GM23338 (cell line): ENCODE results near the gene RANGAP1. TPM values are rescaled to one million over a fixed set of nuclear protein-coding genes. Genes with fewer than 3 reads are reported as not detected.

ENCODE experiments used
- ATAC-seq: fragments of 200-7000 bp; cut with Tn5 transposase; 3 replicates; pipeline ENCODE4 v1.9.1; 2020
- DNase-seq: peaks from one replicate; pipeline ENCODE4 v3.0.0-alpha.2; 2015; ENCODE audit warnings: low spot score
- H2AFZ ChIP-seq: fragments of 200-600 bp; sonication (generic); 2 replicates; pipeline ENCODE4 v1.8.0; 2016; ENCODE audit warnings: antibody characterized with exemption, mild to moderate bottlenecking, moderate library complexity
- H3F3A ChIP-seq: fragments of 200-600 bp; sonication (generic); replicated peaks from 2 replicates; pipeline ENCODE4 v1.8.0; 2017; ENCODE audit warnings: antibody characterized with exemption, mixed run types, low read depth
- H3K27ac ChIP-seq: fragments of 200-600 bp; sonication (generic); 2 replicates; pipeline ENCODE4 v1.6.1; 2016; ENCODE audit warnings: low read depth
- H3K27me3 ChIP-seq: fragments of 200-600 bp; sonication (generic); 2 replicates; pipeline ENCODE4 v1.8.0; 2016; ENCODE audit warnings: mild to moderate bottlenecking, mixed run types, moderate library complexity; ENCODE audit not compliant: insufficient read depth
- H3K36me3 ChIP-seq: fragments of 200-600 bp; sonication (generic); 2 replicates; pipeline ENCODE4 v1.8.0; 2016; ENCODE audit warnings: mild to moderate bottlenecking; ENCODE audit not compliant: insufficient read depth
- H3K4me1 ChIP-seq: fragments of 200-600 bp; sonication (generic); 2 replicates; pipeline ENCODE4 v1.8.0; 2016; ENCODE audit warnings: mild to moderate bottlenecking, moderate library complexity; ENCODE audit not compliant: insufficient read depth
- H3K4me2 ChIP-seq: fragments of 200-600 bp; sonication (generic); 2 replicates; pipeline ENCODE4 v1.7.1; 2017; ENCODE audit warnings: mixed run types
- H3K4me3 ChIP-seq: fragments of 200-600 bp; sonication (generic); 2 replicates; pipeline ENCODE4 v1.6.1; 2016; ENCODE audit warnings: mixed run types
- H3K79me2 ChIP-seq: fragments of 200-600 bp; sonication (generic); replicated peaks from 2 replicates; pipeline ENCODE4 v1.8.0; 2017; ENCODE audit warnings: mild to moderate bottlenecking; ENCODE audit not compliant: insufficient read depth
- H3K9me2 ChIP-seq: fragments of 200-600 bp; sonication (generic); 2 replicates; pipeline ENCODE4 v1.8.0; 2017; ENCODE audit not compliant: insufficient read depth
- H4K20me1 ChIP-seq: fragments of 200-600 bp; sonication (generic); replicated peaks from 2 replicates; pipeline ENCODE4 v1.8.0; 2017; ENCODE audit warnings: mild to moderate bottlenecking; ENCODE audit not compliant: insufficient read depth
- H3K27ac Mint-ChIP-seq: 2 replicates; pipeline ENCODE4 v1.8.0; 2020; ENCODE audit warnings: inconsistent platforms, mild to moderate bottlenecking, moderate library complexity, mixed read lengths
- H3K27me3 Mint-ChIP-seq: 3 replicates; pipeline ENCODE4 v1.8.0; 2022; ENCODE audit warnings: low read depth, mild to moderate bottlenecking, moderate library complexity, mixed read lengths, inconsistent platforms; ENCODE audit not compliant: insufficient read depth, poor library complexity
- H3K36me3 Mint-ChIP-seq: 3 replicates; pipeline ENCODE4 v1.8.0; 2021; ENCODE audit warnings: low read depth, mild to moderate bottlenecking, inconsistent platforms, moderate library complexity, mixed read lengths
- H3K4me1 Mint-ChIP-seq: 3 replicates; pipeline ENCODE4 v1.8.0; 2020; ENCODE audit warnings: mild to moderate bottlenecking, inconsistent platforms, mixed read lengths
- H3K4me3 Mint-ChIP-seq: 3 replicates; pipeline ENCODE4 v1.8.0; 2021; ENCODE audit warnings: moderate library complexity, mild to moderate bottlenecking, inconsistent platforms, mixed read lengths
- H3K9me3 Mint-ChIP-seq: 3 replicates; pipeline ENCODE4 v1.8.0; 2020; ENCODE audit warnings: moderate library complexity, mild to moderate bottlenecking, inconsistent platforms, mixed read lengths
- CREB1 ChIP-seq: fragments of 250-450 bp; sonication (Bioruptor Pico); IDR thresholded peaks from 2 replicates; pipeline ENCODE4 v1.5.0; 2020; ENCODE audit warnings: low read depth, mild to moderate bottlenecking, moderate library complexity
- EZH2 ChIP-seq: fragments of 200-600 bp; sonication (generic); IDR thresholded peaks from one replicate; pipeline ENCODE4 v1.8.0; 2017; ENCODE audit warnings: antibody characterized with exemption, mild to moderate bottlenecking, low read depth; ENCODE audit not compliant: unreplicated experiment
- EZH2phosphoT487 ChIP-seq: fragments of 200-600 bp; sonication (generic); IDR thresholded peaks from one replicate; pipeline ENCODE4 v1.8.1; 2018; ENCODE audit warnings: antibody characterized with exemption; ENCODE audit not compliant: unreplicated experiment
- JUNB ChIP-seq: IDR thresholded peaks from one replicate; pipeline ENCODE4 v1.6.1; 2016; ENCODE audit warnings: antibody characterized with exemption; ENCODE audit not compliant: unreplicated experiment
- STAT1 ChIP-seq: IDR thresholded peaks from one replicate; pipeline ENCODE4 v1.6.1; 2016; ENCODE audit warnings: antibody characterized with exemption; ENCODE audit not compliant: unreplicated experiment
- ZNF114 ChIP-seq: fragments of 250-450 bp; sonication (Bioruptor Pico); IDR thresholded peaks from 2 replicates; pipeline ENCODE4 v1.5.0; 2020; ENCODE audit warnings: mild to moderate bottlenecking, moderate library complexity
- ZNF331 ChIP-seq: fragments of 250-450 bp; sonication (Bioruptor Pico); IDR thresholded peaks from 2 replicates; pipeline ENCODE4 v1.5.0; 2020; ENCODE audit warnings: low read depth, mild to moderate bottlenecking, moderate library complexity
- polyA plus RNA-seq: library from polyadenylated mRNA; unstranded; fragments of >200 nt; fragmentation: Nextera tagmentation; extraction: Ambion mirVana; gene quantifications from 2 replicates; pipeline ENCODE4 v1.2.1, GENCODE V29; 2016
- total RNA-seq: library from RNA; depleted of rRNA; stranded (reverse); fragments of >200 nt; shearing (Covaris generic); gene quantifications from 2 replicates; pipeline ENCODE4 v1.2.3, GENCODE V29; 2014
- TF ChIP-seq, protein P1 (sequence below): fragments of 250-450 bp; sonication (Bioruptor Pico); IDR thresholded peaks from 2 replicates; pipeline ENCODE4 v1.5.0; 2020; ENCODE audit warnings: mild to moderate bottlenecking, moderate library complexity
- TF ChIP-seq, protein P2 (sequence below): IDR thresholded peaks from one replicate; pipeline ENCODE4 v1.6.1; 2018; ENCODE audit warnings: antibody characterized with exemption; ENCODE audit not compliant: unreplicated experiment
- TF ChIP-seq, protein P3 (sequence below): IDR thresholded peaks from 2 replicates; pipeline ENCODE4 v1.6.1; 2016; ENCODE audit warnings: antibody characterized with exemption

The RANGAP1 gene
- total and polyA plus RNA-seq, 2 experiments from 2014 or later = 54.7 to 141 TPM

DNA sequence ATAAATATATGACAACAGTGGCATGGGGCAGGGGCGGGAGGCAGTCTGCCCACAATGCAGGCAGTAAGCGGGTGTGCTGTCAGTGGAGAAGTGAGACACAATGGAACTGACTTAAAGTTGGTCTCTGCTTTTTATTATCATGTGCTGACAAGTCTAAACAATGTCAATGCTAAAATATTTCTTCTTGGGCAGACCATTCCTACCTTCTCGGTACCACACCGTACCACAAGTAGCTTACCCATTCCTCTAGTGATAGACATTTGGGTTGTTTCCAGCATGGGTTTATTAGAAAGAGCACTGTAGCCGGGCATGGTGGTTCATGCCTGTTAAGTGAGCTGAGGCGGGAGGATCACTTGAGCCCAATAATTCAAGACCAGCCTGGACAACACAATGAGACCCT, 42.6 kb downstream of the RANGAP1 start (continued):
- TF ChIP-seq, protein P1, sequence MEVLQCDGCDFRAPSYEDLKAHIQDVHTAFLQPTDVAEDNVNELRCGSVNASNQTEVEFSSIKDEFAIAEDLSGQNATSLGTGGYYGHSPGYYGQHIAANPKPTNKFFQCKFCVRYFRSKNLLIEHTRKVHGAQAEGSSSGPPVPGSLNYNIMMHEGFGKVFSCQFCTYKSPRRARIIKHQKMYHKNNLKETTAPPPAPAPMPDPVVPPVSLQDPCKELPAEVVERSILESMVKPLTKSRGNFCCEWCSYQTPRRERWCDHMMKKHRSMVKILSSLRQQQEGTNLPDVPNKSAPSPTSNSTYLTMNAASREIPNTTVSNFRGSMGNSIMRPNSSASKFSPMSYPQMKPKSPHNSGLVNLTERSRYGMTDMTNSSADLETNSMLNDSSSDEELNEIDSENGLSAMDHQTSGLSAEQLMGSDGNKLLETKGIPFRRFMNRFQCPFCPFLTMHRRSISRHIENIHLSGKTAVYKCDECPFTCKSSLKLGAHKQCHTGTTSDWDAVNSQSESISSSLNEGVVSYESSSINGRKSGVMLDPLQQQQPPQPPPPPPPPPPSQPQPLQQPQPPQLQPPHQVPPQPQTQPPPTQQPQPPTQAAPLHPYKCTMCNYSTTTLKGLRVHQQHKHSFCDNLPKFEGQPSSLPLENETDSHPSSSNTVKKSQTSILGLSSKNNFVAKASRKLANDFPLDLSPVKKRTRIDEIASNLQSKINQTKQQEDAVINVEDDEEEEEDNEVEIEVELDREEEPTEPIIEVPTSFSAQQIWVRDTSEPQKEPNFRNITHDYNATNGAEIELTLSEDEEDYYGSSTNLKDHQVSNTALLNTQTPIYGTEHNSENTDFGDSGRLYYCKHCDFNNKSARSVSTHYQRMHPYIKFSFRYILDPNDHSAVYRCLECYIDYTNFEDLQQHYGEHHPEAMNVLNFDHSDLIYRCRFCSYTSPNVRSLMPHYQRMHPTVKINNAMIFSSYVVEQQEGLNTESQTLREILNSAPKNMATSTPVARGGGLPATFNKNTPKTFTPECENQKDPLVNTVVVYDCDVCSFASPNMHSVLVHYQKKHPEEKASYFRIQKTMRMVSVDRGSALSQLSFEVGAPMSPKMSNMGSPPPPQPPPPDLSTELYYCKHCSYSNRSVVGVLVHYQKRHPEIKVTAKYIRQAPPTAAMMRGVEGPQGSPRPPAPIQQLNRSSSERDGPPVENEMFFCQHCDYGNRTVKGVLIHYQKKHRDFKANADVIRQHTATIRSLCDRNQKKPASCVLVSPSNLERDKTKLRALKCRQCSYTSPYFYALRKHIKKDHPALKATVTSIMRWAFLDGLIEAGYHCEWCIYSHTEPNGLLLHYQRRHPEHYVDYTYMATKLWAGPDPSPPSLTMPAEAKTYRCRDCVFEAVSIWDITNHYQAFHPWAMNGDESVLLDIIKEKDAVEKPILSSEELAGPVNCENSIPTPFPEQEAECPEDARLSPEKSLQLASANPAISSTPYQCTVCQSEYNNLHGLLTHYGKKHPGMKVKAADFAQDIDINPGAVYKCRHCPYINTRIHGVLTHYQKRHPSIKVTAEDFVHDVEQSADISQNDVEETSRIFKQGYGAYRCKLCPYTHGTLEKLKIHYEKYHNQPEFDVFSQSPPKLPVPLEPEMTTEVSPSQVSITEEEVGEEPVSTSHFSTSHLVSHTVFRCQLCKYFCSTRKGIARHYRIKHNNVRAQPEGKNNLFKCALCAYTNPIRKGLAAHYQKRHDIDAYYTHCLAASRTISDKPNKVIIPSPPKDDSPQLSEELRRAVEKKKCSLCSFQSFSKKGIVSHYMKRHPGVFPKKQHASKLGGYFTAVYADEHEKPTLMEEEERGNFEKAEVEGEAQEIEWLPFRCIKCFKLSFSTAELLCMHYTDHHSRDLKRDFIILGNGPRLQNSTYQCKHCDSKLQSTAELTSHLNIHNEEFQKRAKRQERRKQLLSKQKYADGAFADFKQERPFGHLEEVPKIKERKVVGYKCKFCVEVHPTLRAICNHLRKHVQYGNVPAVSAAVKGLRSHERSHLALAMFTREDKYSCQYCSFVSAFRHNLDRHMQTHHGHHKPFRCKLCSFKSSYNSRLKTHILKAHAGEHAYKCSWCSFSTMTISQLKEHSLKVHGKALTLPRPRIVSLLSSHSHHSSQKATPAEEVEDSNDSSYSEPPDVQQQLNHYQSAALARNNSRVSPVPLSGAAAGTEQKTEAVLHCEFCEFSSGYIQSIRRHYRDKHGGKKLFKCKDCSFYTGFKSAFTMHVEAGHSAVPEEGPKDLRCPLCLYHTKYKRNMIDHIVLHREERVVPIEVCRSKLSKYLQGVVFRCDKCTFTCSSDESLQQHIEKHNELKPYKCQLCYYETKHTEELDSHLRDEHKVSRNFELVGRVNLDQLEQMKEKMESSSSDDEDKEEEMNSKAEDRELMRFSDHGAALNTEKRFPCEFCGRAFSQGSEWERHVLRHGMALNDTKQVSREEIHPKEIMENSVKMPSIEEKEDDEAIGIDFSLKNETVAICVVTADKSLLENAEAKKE (CRISPR knock-in tag) = no peak
- TF ChIP-seq EZH2phosphoT487 (no peak), ZNF114 (no peak)

DNA sequence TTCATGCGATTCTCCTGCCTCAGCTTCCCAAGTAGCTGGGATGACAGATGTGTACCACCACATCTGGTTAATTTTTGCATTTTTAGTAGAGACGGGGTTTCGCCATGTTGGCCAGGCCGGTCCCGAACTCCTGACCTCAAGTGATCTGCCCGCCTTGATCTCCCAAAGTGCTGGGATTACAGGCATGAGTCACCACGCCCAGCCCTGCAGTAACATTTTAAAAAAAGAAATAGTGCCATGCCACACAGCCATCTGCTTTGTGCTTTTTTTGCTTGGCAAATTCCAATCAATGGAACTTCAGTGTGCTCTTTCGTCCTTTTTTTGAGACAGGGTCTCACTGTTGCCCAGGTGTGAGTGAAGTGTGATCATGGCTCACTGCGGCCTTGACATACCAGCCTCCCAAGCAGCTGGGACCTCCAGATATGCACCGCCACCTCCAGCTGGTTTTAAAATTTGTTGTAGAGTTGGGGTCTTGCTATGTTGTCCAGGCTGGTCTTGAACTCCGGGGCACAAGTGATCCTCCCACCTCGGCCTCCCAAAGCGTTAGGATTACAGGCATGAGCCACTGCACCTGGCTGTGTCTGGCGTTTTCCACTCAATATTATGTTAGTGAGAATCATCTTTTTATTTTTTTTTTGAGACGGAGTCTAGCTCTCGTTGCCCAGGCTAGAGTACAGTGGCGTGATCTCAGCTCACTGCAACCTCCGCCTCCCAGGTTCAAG, 43.4 kb downstream of the RANGAP1 start:
- Histone ChIP-seq H3K27me3 (no peaks in the 10 kb centered on the region), H3K4me2 (no peak overlapping the region), H4K20me1 (no peaks in the 10 kb centered on the region; the same call in 1 of the 2 replicates), H3K4me1 (peaks cover 3% of the 10 kb centered on the region; the same call in 1 of the 2 replicates), H3K4me3 (no peak overlapping the region), H3K79me2 (no peaks in the 10 kb centered on the region), H3K27ac (no peak overlapping the region), H2AFZ (no peak overlapping the region), H3F3A (peaks cover 31% of the 10 kb centered on the region), H3K36me3 (peaks cover 7% of the 10 kb centered on the region), H3K9me2 (no peaks in the 10 kb centered on the region)
- H3K4me3 Mint-ChIP-seq = no peak overlapping the region
- H3K27ac Mint-ChIP-seq = no peak overlapping the region
- H3K36me3 Mint-ChIP-seq = peaks cover 30% of the 10 kb centered on the region
- TF ChIP-seq JUNB (no peak), EZH2 (no peak), CREB1 (CRISPR knock-in tag) (no peak), STAT1 (no peak), EZH2phosphoT487 (no peak), ZNF331 (CRISPR knock-in tag) (no peak), ZNF114 (no peak)
- TF ChIP-seq, protein P2, sequence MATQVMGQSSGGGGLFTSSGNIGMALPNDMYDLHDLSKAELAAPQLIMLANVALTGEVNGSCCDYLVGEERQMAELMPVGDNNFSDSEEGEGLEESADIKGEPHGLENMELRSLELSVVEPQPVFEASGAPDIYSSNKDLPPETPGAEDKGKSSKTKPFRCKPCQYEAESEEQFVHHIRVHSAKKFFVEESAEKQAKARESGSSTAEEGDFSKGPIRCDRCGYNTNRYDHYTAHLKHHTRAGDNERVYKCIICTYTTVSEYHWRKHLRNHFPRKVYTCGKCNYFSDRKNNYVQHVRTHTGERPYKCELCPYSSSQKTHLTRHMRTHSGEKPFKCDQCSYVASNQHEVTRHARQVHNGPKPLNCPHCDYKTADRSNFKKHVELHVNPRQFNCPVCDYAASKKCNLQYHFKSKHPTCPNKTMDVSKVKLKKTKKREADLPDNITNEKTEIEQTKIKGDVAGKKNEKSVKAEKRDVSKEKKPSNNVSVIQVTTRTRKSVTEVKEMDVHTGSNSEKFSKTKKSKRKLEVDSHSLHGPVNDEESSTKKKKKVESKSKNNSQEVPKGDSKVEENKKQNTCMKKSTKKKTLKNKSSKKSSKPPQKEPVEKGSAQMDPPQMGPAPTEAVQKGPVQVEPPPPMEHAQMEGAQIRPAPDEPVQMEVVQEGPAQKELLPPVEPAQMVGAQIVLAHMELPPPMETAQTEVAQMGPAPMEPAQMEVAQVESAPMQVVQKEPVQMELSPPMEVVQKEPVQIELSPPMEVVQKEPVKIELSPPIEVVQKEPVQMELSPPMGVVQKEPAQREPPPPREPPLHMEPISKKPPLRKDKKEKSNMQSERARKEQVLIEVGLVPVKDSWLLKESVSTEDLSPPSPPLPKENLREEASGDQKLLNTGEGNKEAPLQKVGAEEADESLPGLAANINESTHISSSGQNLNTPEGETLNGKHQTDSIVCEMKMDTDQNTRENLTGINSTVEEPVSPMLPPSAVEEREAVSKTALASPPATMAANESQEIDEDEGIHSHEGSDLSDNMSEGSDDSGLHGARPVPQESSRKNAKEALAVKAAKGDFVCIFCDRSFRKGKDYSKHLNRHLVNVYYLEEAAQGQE = no peak
- TF ChIP-seq, protein P3, sequence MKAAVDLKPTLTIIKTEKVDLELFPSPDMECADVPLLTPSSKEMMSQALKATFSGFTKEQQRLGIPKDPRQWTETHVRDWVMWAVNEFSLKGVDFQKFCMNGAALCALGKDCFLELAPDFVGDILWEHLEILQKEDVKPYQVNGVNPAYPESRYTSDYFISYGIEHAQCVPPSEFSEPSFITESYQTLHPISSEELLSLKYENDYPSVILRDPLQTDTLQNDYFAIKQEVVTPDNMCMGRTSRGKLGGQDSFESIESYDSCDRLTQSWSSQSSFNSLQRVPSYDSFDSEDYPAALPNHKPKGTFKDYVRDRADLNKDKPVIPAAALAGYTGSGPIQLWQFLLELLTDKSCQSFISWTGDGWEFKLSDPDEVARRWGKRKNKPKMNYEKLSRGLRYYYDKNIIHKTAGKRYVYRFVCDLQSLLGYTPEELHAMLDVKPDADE = no peak
- peaks cover 4% of the 10 kb centered on the region; the same call in 1 of the 3 replicates for H3K4me1 Mint-ChIP-seq
- H3K27me3 Mint-ChIP-seq = peaks cover 12% of the 10 kb centered on the region
- H3K9me3 Mint-ChIP-seq = no peaks in the 10 kb centered on the region
- DNase-seq = no peak
- ATAC-seq = no peak
